Breast epithelium (tissue), 3 donors: ENCODE measurements around the gene SLC25A21.

Experiments
- CTCF ChIP-seq, 3 donors: fragments of 450-650 bp; IDR thresholded peaks; one replicate each; pipeline ENCODE4 v1.5.1; 2016 to 2017; ENCODE audit warnings: antibody characterized with exemption in 3 of 3, mild to moderate bottlenecking in 3 of 3, moderate library complexity in 3 of 3
- POLR2AphosphoS5 ChIP-seq, 3 donors: sonication (generic); formaldehyde crosslinking; IDR thresholded peaks; one replicate each; pipeline ENCODE4 v1.6.1; 2017; ENCODE audit warnings: antibody characterized with exemption in 3 of 3

- TF ChIP-seq CTCF (IDR thresholded peaks at IDR 0.05) (no peak), POLR2AphosphoS5 (IDR thresholded peaks at IDR 0.05) (no peak)
Measured at GRCh38 chr14:37047996-37048395, 124.4 kb downstream of the SLC25A21 start.
